C4-2B (cell line): ENCODE data around the gene SLC3A2.

Experiments
- H3K27ac ChIP-seq: fragments of 450-650 bp; 2 replicates; pipeline ENCODE4 v1.5.1; 2017
- ZFX ChIP-seq: fragments of 450-650 bp; IDR thresholded peaks from 2 replicates; pipeline ENCODE4 v1.6.1; 2017
- TF ChIP-seq, protein P1 (sequence below): fragments of 450-650 bp; conservative IDR thresholded peaks from 2 replicates; pipeline ENCODE4 v1.5.1; 2017; ENCODE audit warnings: mild to moderate bottlenecking

Gene SLC3A2

DNA sequence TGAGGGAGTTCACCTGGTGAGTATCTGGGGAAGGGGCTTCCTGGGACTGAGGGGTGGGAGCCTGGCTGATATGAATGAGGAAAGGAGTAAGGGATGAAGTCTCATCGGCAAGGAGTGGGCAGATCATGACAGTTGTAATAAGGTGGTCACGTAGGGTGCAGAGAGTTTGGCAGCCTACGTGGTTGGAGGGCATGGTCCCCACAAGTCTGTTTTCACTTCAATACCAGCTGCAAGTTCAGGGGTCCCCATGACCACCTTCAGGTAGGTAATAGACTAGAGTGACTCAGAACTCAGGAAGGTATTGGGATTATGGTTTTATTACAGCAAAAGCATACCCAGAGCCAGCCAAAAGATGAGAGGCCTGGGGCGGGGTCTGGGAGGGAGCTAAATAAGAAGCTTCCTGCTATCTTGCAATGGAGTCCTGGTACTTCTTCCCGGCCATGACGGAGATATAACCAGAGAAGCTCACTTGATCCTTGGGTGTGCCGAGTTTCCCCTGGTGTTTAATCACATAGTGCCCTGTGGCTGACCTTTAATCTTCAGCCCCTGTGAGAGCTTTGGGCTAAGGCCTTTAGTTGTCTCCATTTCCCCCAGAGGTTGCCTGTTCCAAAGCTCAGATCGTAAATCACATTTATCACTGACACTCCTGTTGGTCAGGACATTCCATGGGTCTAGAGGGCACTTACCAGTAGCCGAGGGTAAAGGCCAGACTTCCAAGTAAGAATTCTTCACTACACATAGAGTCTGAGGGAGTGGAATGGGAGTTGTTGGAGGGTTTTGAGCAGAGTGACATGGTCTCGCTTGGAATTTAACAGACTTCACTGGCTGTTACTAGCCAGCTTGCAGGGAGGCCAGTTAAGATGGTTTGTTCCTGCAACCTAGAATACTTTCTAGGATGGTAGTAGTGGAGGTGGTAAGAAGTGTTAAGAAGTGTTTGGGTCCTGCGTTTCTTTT lies 9.1 kb downstream of the SLC3A2 start:
- TF ChIP-seq ZFX = no peak
- TF ChIP-seq, protein P1, sequence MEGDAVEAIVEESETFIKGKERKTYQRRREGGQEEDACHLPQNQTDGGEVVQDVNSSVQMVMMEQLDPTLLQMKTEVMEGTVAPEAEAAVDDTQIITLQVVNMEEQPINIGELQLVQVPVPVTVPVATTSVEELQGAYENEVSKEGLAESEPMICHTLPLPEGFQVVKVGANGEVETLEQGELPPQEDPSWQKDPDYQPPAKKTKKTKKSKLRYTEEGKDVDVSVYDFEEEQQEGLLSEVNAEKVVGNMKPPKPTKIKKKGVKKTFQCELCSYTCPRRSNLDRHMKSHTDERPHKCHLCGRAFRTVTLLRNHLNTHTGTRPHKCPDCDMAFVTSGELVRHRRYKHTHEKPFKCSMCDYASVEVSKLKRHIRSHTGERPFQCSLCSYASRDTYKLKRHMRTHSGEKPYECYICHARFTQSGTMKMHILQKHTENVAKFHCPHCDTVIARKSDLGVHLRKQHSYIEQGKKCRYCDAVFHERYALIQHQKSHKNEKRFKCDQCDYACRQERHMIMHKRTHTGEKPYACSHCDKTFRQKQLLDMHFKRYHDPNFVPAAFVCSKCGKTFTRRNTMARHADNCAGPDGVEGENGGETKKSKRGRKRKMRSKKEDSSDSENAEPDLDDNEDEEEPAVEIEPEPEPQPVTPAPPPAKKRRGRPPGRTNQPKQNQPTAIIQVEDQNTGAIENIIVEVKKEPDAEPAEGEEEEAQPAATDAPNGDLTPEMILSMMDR = no peak
- no peak overlapping the region for H3K27ac ChIP-seq

DNA sequence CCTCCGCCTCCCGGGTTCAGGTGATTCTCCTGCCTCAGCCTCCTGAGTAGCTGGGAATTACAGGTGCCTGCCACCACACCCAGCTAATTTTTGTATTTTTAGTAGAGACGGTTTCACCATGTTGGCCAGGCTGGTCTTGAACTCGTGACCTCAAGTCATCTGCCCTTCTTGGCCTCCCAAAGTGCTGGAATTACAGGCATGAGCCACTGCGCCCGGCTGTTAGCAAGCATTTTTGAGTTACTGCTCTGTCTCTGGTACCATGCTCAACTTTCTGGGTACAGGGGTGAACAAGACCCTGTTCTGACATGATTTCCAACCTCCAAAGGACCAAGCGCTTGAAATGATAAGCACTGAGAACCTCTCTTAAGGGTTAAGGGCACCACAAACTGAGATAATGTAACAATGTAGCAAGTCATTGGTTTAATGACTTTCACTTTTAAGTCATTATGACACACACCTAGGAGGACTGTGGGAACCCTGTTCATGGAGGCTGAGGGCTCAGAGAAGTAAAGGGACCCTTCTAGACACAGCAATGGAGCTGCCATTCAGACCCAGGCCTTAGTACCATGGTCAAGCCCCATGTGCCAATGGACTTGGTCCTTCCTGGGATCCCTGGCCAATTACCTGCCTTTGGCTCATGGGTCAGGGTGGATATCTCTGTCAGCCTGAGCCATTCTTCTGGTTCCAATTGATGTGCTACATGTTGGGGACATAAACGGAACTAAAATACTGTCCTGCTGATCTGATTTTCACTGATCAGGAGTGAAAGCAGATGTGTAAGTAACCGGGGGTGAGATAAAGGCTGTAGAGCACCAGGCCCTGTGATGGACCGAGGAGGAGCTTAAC lies 11.6 kb downstream of the SLC3A2 start:
- no peak overlapping the region for H3K27ac ChIP-seq
- no peak for TF ChIP-seq ZFX
- TF ChIP-seq, protein P1 = no peak

DNA sequence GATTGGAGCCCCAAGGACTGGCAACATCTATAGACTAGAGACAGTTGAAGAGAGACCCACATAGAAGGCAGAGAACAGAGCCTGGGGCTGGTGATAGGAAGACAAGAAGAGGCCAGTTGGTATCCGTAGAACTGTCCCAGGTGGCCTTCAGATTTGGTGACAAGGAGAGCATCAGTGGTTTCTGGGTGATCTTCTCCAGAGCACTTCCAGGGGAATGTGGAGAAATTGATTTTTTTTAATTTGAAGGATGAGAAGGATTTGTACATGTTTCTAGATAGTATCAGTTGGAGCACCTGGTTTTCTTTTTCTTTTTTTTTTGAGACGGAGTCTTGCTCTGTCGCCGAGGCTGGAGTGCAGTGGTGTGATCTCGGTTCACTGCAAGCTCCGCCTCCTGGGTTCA lies 14.8 kb downstream of the SLC3A2 start:
- TF ChIP-seq, protein P1 = no peak
- no peak for TF ChIP-seq ZFX
- H3K27ac ChIP-seq = peak overlapping the region; percentile 53

DNA sequence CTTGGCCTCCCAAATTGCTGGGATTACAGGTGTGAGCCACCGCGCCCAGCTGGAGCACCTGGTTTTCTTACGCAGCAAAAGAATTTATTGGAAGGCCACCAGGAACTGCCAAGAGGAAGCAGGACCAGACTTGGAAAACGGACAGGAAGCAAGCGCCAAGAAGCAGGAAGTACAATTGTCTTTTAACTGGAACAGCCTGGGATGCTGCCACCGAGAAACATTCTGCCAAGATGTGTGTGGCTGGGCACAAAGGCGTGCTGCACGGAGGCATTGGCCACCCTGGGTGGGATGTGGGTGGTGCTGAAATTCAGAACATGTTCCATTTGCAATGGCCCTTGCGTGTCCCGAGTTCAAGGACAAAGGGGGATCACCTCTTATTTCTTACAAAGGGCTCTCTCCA lies 15.4 kb downstream of the SLC3A2 start:
- peak overlapping the region; percentile 53 for H3K27ac ChIP-seq
- no peak for TF ChIP-seq ZFX
- TF ChIP-seq, protein P1 = no peak

DNA sequence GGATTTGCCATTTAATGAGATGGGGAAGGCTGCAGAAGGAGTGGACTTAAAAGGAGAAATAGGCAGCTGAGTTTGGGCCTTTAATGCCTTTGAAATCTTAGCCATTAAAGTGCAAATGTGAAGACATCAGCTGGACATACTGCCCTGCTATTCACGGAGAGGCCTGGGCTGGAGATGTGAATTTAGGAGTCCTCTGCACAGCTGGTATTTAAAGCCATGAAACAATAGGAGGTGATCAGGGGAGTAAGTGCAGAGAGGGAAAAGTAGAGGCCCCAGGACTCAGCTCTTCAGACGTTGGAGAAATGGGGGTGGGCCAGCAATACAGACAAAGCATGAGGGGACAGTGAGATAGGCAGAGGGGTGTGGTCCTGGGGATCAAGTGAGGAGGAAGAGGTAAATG lies 16.6 kb downstream of the SLC3A2 start:
- TF ChIP-seq, protein P1 = no peak
- TF ChIP-seq ZFX = no peak

DNA sequence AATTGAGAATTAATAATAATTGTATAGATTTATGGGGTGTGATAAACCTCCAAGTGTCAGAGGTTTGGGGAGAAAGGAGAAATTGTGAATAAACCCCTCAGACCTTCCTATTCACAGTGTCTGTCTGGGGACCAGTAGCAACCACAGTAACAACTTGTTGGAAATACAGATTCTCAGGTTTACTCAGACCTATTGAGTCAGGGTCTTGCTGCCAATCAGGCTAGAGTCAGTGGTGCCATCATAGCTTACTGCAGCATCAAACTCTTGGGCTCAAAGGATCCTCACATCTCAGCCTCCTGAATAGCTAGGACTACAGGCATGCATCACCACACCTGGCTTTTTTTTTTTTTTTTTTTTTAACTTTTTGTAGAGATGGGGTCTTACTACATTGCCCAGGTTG lies 17.3 kb downstream of the SLC3A2 start:
- no peak overlapping the region for H3K27ac ChIP-seq
- TF ChIP-seq, protein P1 = no peak
- no peak for TF ChIP-seq ZFX

More for the DNA sequence above, 16.6 kb downstream of the SLC3A2 start:
- no peak overlapping the region for H3K27ac ChIP-seq

DNA sequence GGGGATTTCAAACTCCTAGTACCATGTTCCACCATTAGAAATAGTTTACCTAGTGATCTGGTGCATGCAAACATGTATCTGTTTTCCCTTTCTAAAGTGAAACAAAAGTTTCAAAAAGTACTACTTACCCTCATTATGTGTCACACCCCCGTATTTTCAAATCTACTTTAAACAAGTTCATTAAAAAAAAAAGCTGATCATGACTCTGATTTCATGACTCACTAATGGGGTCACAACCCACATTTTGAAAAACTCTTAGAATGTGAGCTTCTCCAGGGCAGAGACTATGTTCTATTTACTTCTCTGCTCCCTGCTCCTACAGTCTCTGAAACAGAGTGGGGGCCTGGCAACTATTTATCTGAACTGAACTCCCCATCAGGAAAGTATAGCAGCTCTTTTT lies 22.2 kb downstream of the SLC3A2 start:
- no peak overlapping the region for H3K27ac ChIP-seq
- TF ChIP-seq ZFX = no peak
- TF ChIP-seq, protein P1 = no peak
